GM21360 (cell line): ENCODE data around the gene ACSL6.

Experiments
- ATAC-seq: cut with Tn5 transposase; IDR thresholded peaks from one replicate; pipeline ENCODE4 v1.9.1; 2021; ENCODE audit warnings: mild to moderate bottlenecking, moderate library complexity; ENCODE audit not compliant: unreplicated experiment

Gene ACSL6

GRCh38 chr5:132017738-132018625, 6.5 kb upstream of the ACSL6 start:
- no peak for ATAC-seq

GRCh38 chr5:132017316-132017715, 5.9 kb upstream of the ACSL6 start:
- no peak for ATAC-seq

- no peak for ATAC-seq
These were observed 5.3 kb upstream of the ACSL6 start for GRCh38 chr5:132016721-132017250.

GRCh38 chr5:132013711-132014110, 2.3 kb upstream of the ACSL6 start:
- ATAC-seq: no peak

- no peak for ATAC-seq
These were observed 1.7 kb upstream of the ACSL6 start for GRCh38 chr5:132013006-132013689.

GRCh38 chr5:132012371-132013005, 1.0 kb upstream of the ACSL6 start:
- no peak for ATAC-seq

- ATAC-seq: no peak
These were observed 353 bp downstream of the ACSL6 start for GRCh38 chr5:132010989-132011621.

GRCh38 chr5:132010645-132010988, 841 bp downstream of the ACSL6 start:
- ATAC-seq: no peak

GRCh38 chr5:132009706-132010405, 1.6 kb downstream of the ACSL6 start:
- no peak for ATAC-seq

GRCh38 chr5:132008961-132009680, 2.3 kb downstream of the ACSL6 start:
- no peak for ATAC-seq

GRCh38 chr5:132008163-132008473, 3.3 kb downstream of the ACSL6 start:
- peak; percentile 5 for ATAC-seq

- peak; percentile 68 for ATAC-seq
These were observed 3.9 kb downstream of the ACSL6 start for GRCh38 chr5:132007399-132008162.

- ATAC-seq: no peak
These were observed 4.9 kb downstream of the ACSL6 start for GRCh38 chr5:132006331-132007120.

- no peak for ATAC-seq
These were observed 5.9 kb downstream of the ACSL6 start for GRCh38 chr5:132005591-132005990.

- ATAC-seq: no peak
These were observed 7.5 kb downstream of the ACSL6 start for GRCh38 chr5:132003982-132004381.

- no peak for ATAC-seq
These were observed 8.2 kb downstream of the ACSL6 start for GRCh38 chr5:132003170-132003744.

- no peak for ATAC-seq
These were observed 8.7 kb downstream of the ACSL6 start for GRCh38 chr5:132002757-132003156.
